GM12878 (cell line): ENCODE data around the gene ATP6V1A. TPM values are rescaled to one million over a fixed set of nuclear protein-coding genes. Genes with fewer than 3 reads are reported as not detected.

ENCODE experiments used
- BMI1 ChIP-seq: fragments of 450-650 bp; IDR thresholded peaks from 2 replicates; pipeline ENCODE4 v1.6.1; 2016; ENCODE audit warnings: mild to moderate bottlenecking, moderate library complexity, borderline replicate concordance
- CHD4 ChIP-seq: fragments of 200-600 bp; sonication (generic); IDR thresholded peaks from 2 replicates; pipeline ENCODE4 v1.6.1; 2016; ENCODE audit warnings: mild to moderate bottlenecking
- CREM ChIP-seq: IDR thresholded peaks from 2 replicates; pipeline ENCODE4 v1.6.1; 2014; ENCODE audit warnings: antibody characterized with exemption, low read depth
- CTCF ChIP-seq, 3 experiments: IDR thresholded peaks in 2 of 3; conservative IDR thresholded peaks in 1 of 3; 2 replicates each; pipeline ENCODE4 v1.5.1; 2011; ENCODE audit warnings: low read depth in 3 of 3, low read length in 3 of 3, mild to moderate bottlenecking in 3 of 3, control low read depth in 2 of 3, moderate library complexity in 2 of 3, inconsistent platforms in 1 of 3, mixed read lengths in 1 of 3; ENCODE audit not compliant: control insufficient read depth in 2 of 3, insufficient read depth in 1 of 3; ENCODE audit errors: extremely low read depth in 1 of 3
- EED ChIP-seq: sonication (generic); IDR thresholded peaks from 2 replicates; pipeline ENCODE4 v1.6.1; 2016; ENCODE audit warnings: antibody characterized with exemption, low read depth
- ESRRA ChIP-seq: IDR thresholded peaks from 2 replicates; pipeline ENCODE4 v1.6.1; 2012; ENCODE audit warnings: mild to moderate bottlenecking, low read length, improper control_type of control experiment
- FOXM1 ChIP-seq: IDR thresholded peaks from 2 replicates; pipeline ENCODE4 v1.6.1; 2012; ENCODE audit warnings: low read depth, mild to moderate bottlenecking, inconsistent platforms, low read length, moderate library complexity
- GATAD2B ChIP-seq: fragments of 450-650 bp; conservative IDR thresholded peaks from 2 replicates; pipeline ENCODE4 v1.6.1; 2017; ENCODE audit warnings: low read depth, mild to moderate bottlenecking, moderate library complexity
- IKZF2 ChIP-seq, 2 experiments: fragments of 450-650 bp; IDR thresholded peaks; 2 replicates each; pipeline ENCODE4 v1.6.1; 2017; ENCODE audit warnings: mild to moderate bottlenecking in 2 of 2, moderate library complexity in 2 of 2
- JUND ChIP-seq: IDR thresholded peaks from 2 replicates; pipeline ENCODE4 v1.6.1; 2012; ENCODE audit warnings: low read depth, mild to moderate bottlenecking, low read length, improper control_type of control experiment, moderate library complexity
- KAT2A ChIP-seq: conservative IDR thresholded peaks from 2 replicates; pipeline ENCODE4 v1.6.1; 2011; ENCODE audit warnings: low read depth, low read length; ENCODE audit not compliant: control insufficient read depth
- MXI1 ChIP-seq: fragments of 150-350 bp; IDR thresholded peaks from 2 replicates; pipeline ENCODE4 v1.6.1; 2011; ENCODE audit warnings: low read depth, mild to moderate bottlenecking, inconsistent platforms, low read length, improper control_type of control experiment
- NFYA ChIP-seq: IDR thresholded peaks from 2 replicates; pipeline ENCODE4 v1.6.1; 2011; ENCODE audit warnings: low read depth, mild to moderate bottlenecking, low read length, improper control_type of control experiment, borderline replicate concordance
- PAX8 ChIP-seq: fragments of 450-650 bp; IDR thresholded peaks from 2 replicates; pipeline ENCODE4 v1.6.1; 2017; ENCODE audit warnings: mild to moderate bottlenecking, moderate library complexity
- POLR2AphosphoS2 ChIP-seq: IDR thresholded peaks from 2 replicates; pipeline ENCODE4 v1.6.1; 2011; ENCODE audit warnings: low read depth, mild to moderate bottlenecking, low read length, improper control_type of control experiment, moderate library complexity
- RCOR1 ChIP-seq: conservative IDR thresholded peaks from 2 replicates; pipeline ENCODE4 v1.6.1; 2012; ENCODE audit warnings: low read depth, low read length, improper control_type of control experiment
- RELB ChIP-seq: fragments of 450-650 bp; IDR thresholded peaks from 2 replicates; pipeline ENCODE4 v1.6.1; 2017; ENCODE audit warnings: low read depth, mild to moderate bottlenecking, moderate library complexity
- REST ChIP-seq: IDR thresholded peaks from 2 replicates; pipeline ENCODE4 v1.6.1; 2012; ENCODE audit warnings: mild to moderate bottlenecking, low read depth, low read length
- SIX5 ChIP-seq: IDR thresholded peaks from 2 replicates; pipeline ENCODE4 v1.6.1; 2011; ENCODE audit warnings: mild to moderate bottlenecking, low read depth, low read length, moderate library complexity; ENCODE audit not compliant: severe bottlenecking
- SMAD1 ChIP-seq: fragments of 450-650 bp; IDR thresholded peaks from 2 replicates; pipeline ENCODE4 v1.6.1; 2018; ENCODE audit warnings: mild to moderate bottlenecking, low read depth; ENCODE audit not compliant: partially characterized antibody
- SMAD5 ChIP-seq: IDR thresholded peaks from 2 replicates; pipeline ENCODE4 v1.6.1; 2016; ENCODE audit warnings: antibody characterized with exemption, low read depth
- SREBF2 ChIP-seq: IDR thresholded peaks from 2 replicates; pipeline ENCODE4 v1.6.1; 2012; ENCODE audit warnings: mild to moderate bottlenecking, low read length
- polyA plus RNA-seq, 11 experiments: library from polyadenylated mRNA; depleted of rRNA in 4 of 11; unstranded in 6 of 11; stranded (reverse) in 5 of 11; fragments of >200 nt; fragmentation: Nextera tagmentation in 4 of 11; fragmentation: Illumina TruSeq in 1 of 11; extraction: Ambion mirVana in 4 of 11; extraction: Trizol in 1 of 11; gene quantifications; 1 replicate in 1 of 11; 2 replicates in 10 of 11; pipeline versions ENCODE4 v1.2.1 to v1.2.3, GENCODE V29; 2011 to 2016; ENCODE audit warnings: inconsistent platforms in 2 of 11, missing spikeins in 2 of 11, low read depth in 1 of 11
- total RNA-seq, 4 experiments: library from RNA; depleted of rRNA in 3 of 4; stranded (reverse); fragments of >200 nt in 3 of 4; fragmentation: Illumina TruSeq in 1 of 4; extraction: Trizol in 1 of 4; gene quantifications; 2 replicates each; pipeline versions ENCODE4 v1.2.1 to v1.2.3, GENCODE V29; 2013 to 2021
- TF ChIP-seq, protein P1 (sequence below): IDR thresholded peaks from 2 replicates; pipeline ENCODE4 v1.6.1; 2012; ENCODE audit warnings: low read depth, low read length, improper control_type of control experiment

ATP6V1A gene
- total and polyA plus RNA-seq, 10 of the 15 experiments (the other 5 are each of a cell fraction or from before 2014, with no cell fraction given) = 22.4 to 65.8 (median 47.7) TPM

DNA sequence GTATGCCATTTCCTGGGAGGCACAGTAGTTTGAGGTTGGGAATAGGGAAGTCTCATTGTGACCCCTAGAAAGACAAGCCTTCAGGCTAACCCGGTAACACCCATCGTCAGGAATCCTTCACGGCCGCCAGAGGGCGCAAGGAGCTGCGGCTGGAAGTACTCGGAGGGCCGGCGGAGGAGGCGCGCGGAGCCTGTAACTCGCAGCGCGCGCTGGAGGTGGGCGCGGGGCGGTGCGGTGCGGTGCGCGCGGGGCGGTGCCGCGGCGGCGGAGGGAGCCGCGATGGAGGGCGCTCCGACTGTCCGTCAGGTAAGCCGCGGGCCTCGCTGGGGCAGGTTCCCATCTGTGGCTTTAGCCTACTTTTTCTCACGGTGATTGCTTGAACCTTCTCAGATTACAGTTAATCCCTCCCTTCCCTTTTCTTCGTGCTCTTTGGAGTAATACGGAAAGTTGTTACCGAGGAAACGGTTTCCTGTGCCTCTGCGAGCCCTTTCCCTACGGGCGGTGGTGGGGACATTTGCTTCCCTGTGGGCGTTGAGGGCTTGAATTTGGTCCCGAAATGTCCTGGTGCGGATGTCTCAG is 91.9 kb downstream of the ATP6V1A start, which contains the start of gene GRAMD1C (continued):
- TF ChIP-seq CTCF (IDR thresholded peaks at IDR 0.05 in 2 of 3, conservative IDR thresholded peaks at IDR 0.05 in 1 of 3; ENCODE audit: control insufficient read depth in 2 of 3, extremely low read depth in 1 of 3, insufficient read depth in 1 of 3, low read depth in 3 of 3, low read length in 3 of 3) (peak; percentile 86 to 89 (median 88)), POLR2AphosphoS2 (no peak), CHD4 (no peak), NFYA (no peak), PAX8 (no peak), SIX5 (no peak), SREBF2 (no peak), EED (peak; percentile 41; the same call in 1 of the 2 replicates), JUND (no peak), BMI1 (no peak), FOXM1 (no peak), CREM (peak; percentile 51; the same call in 1 of the 2 replicates), SMAD5 (no peak), IKZF2 (IDR thresholded peaks at IDR 0.05) (peak; percentile 70 to 74), GATAD2B (peak; percentile 95), RELB (no peak), ESRRA (no peak), MXI1 (no peak), RCOR1 (no peak), REST (no peak), SMAD1 (no peak), KAT2A (no peak)
- TF ChIP-seq, protein P1, sequence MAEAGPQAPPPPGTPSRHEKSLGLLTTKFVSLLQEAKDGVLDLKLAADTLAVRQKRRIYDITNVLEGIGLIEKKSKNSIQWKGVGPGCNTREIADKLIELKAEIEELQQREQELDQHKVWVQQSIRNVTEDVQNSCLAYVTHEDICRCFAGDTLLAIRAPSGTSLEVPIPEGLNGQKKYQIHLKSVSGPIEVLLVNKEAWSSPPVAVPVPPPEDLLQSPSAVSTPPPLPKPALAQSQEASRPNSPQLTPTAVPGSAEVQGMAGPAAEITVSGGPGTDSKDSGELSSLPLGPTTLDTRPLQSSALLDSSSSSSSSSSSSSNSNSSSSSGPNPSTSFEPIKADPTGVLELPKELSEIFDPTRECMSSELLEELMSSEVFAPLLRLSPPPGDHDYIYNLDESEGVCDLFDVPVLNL = no peak
